Neuronal stem cell (in vitro differentiated cells): ENCODE data around the gene SPAG6. TPM values are rescaled to one million over a fixed set of nuclear protein-coding genes. Genes with fewer than 3 reads are reported as not detected.

ENCODE experiments used
- DNase-seq: peaks from one replicate; pipeline ENCODE4 v3.0.0-alpha.2; 2013; ENCODE audit warnings: low spot score
- H2AFZ ChIP-seq: one replicate; pipeline ENCODE4 v1.6.1; 2013; ENCODE audit warnings: mild to moderate bottlenecking, low read length, inconsistent platforms
- H2AK5ac ChIP-seq: 2 replicates; pipeline ENCODE4 v1.6.1; 2013; ENCODE audit warnings: low read depth, mild to moderate bottlenecking, inconsistent platforms, low read length, moderate library complexity, mixed read lengths
- H2BK120ac ChIP-seq: 2 replicates; pipeline ENCODE4 v1.6.1; 2013; ENCODE audit warnings: low read depth, mild to moderate bottlenecking, inconsistent platforms, low read length, moderate library complexity, mixed read lengths
- H2BK12ac ChIP-seq: one replicate; pipeline ENCODE4 v1.6.1; 2013; ENCODE audit warnings: low read length, inconsistent platforms
- H2BK15ac ChIP-seq: 2 replicates; pipeline ENCODE4 v1.6.1; 2013; ENCODE audit warnings: mild to moderate bottlenecking, low read length, inconsistent platforms, mixed read lengths
- H2BK5ac ChIP-seq: one replicate; pipeline ENCODE4 v1.6.1; 2013; ENCODE audit warnings: inconsistent platforms, mild to moderate bottlenecking, low read length, moderate library complexity
- H3K14ac ChIP-seq: one replicate; pipeline ENCODE4 v1.6.1; 2013; ENCODE audit warnings: low read length, inconsistent platforms
- H3K18ac ChIP-seq: 2 replicates; pipeline ENCODE4 v1.6.1; 2013; ENCODE audit warnings: low read length, inconsistent platforms
- H3K23ac ChIP-seq: 2 replicates; pipeline ENCODE4 v1.6.1; 2013; ENCODE audit warnings: low read depth, mild to moderate bottlenecking, mixed read lengths, low read length, inconsistent platforms; ENCODE audit not compliant: poor library complexity
- H3K27ac ChIP-seq: replicated peaks from 3 replicates; pipeline ENCODE4 v1.5.1; 2013; ENCODE audit warnings: low read length, inconsistent platforms
- H3K27me3 ChIP-seq, 3 experiments: 2 replicates each; pipeline ENCODE4 v1.6.1; 2013; ENCODE audit warnings: low read length in 3 of 3, mild to moderate bottlenecking in 2 of 3, inconsistent platforms in 1 of 3, low read depth in 1 of 3, mixed read lengths in 1 of 3, moderate library complexity in 1 of 3; ENCODE audit not compliant: control insufficient read depth in 3 of 3, insufficient read depth in 3 of 3
- H3K36me3 ChIP-seq, 2 donors: replicated peaks in 1 of 2; 2 replicates each; pipeline ENCODE4 v1.6.1; 2013; ENCODE audit warnings: low read length in 2 of 2; ENCODE audit not compliant: control insufficient read depth in 2 of 2, insufficient read depth in 2 of 2
- H3K4ac ChIP-seq: 2 replicates; pipeline ENCODE4 v1.6.1; 2013; ENCODE audit warnings: inconsistent platforms, mild to moderate bottlenecking, low read length, moderate library complexity
- H3K4me1 ChIP-seq, 2 donors: 1 replicate in 1 of 2; 2 replicates in 1 of 2; pipeline ENCODE4 v1.6.1; 2013; ENCODE audit warnings: low read length in 2 of 2, low read depth in 1 of 2; ENCODE audit not compliant: control insufficient read depth in 2 of 2, insufficient read depth in 1 of 2
- H3K4me2 ChIP-seq: one replicate; pipeline ENCODE4 v1.6.1; 2013; ENCODE audit warnings: mild to moderate bottlenecking, low read length, inconsistent platforms; ENCODE audit not compliant: insufficient read depth, poor library complexity, severe bottlenecking
- H3K4me3 ChIP-seq, 2 donors: 2 replicates each; pipeline ENCODE4 v1.5.1; 2013; ENCODE audit warnings: low read length in 2 of 2, mild to moderate bottlenecking in 2 of 2, inconsistent platforms in 1 of 2, moderate library complexity in 1 of 2
- H3K79me1 ChIP-seq: one replicate; pipeline ENCODE4 v1.6.1; 2013; ENCODE audit warnings: low read depth, mild to moderate bottlenecking, inconsistent platforms, low read length, moderate library complexity
- H3K9ac ChIP-seq: one replicate; pipeline ENCODE4 v1.6.1; 2013; ENCODE audit warnings: mild to moderate bottlenecking, low read depth, low read length, inconsistent platforms; ENCODE audit not compliant: poor library complexity
- H3K9me3 ChIP-seq, 2 donors: replicated peaks in 1 of 2; 2 replicates each; pipeline versions ENCODE3 to v1.6.1; 2013; ENCODE audit warnings: low read length in 2 of 2, mild to moderate bottlenecking in 2 of 2, inconsistent platforms in 1 of 2, low read depth in 1 of 2, mixed read lengths in 1 of 2, moderate library complexity in 1 of 2; ENCODE audit not compliant: control insufficient read depth in 2 of 2, insufficient read depth in 1 of 2
- H4K8ac ChIP-seq: one replicate; pipeline ENCODE4 v1.6.1; 2013; ENCODE audit warnings: low read depth, mild to moderate bottlenecking, inconsistent platforms, low read length, moderate library complexity
- H4K91ac ChIP-seq: one replicate; pipeline ENCODE4 v1.6.1; 2013; ENCODE audit warnings: low read length, low read depth, mild to moderate bottlenecking, inconsistent platforms; ENCODE audit not compliant: poor library complexity
- WGBS, 2 donors: extraction: QIAGEN DNeasy Blood & Tissue Kit; methylation state at CpG; one replicate each; pipeline ENCODE4 v1.1.7; 2013; ENCODE audit warnings: missing lambda C conversion rate in 2 of 2, mixed read lengths in 1 of 2; ENCODE audit not compliant: insufficient read length in 2 of 2, insufficient replicate concordance in 1 of 2; ENCODE audit errors: extremely low coverage in 2 of 2; 5-methylcytosine and 5-hydroxymethylcytosine counted together
- polyA plus RNA-seq, 2 experiments: library from polyadenylated mRNA; stranded (reverse); fragments of 200-250 nt; gene quantifications; one replicate each; pipeline ENCODE4 v1.2.3, GENCODE V29; 2013

Gene SPAG6
- polyA plus RNA-seq (2013, experiment 1 of 2), result 1.3 TPM
- 1.4 TPM for polyA plus RNA-seq (2013, experiment 2 of 2)

GRCh38 chr10:22345301-22346095 lies at the start of gene SPAG6:
SPAG6 (plus strand) TSS chr10:22345496; CDS start chr10:22345612, 116 bp downstream.
- DNase-seq, result peak; percentile 51
- peak within 1 kb of the TSS; percentile 27 for H2AK5ac ChIP-seq
- peak within 1 kb of the TSS; percentile 93 for H2BK5ac ChIP-seq
- H3K4me3 ChIP-seq, result peak within 1 kb of the TSS; percentile 9 to 77
- peaks cover 0 to 12% of the 10 kb centered on the region in 2 donors for H3K9me3 ChIP-seq
- peak within 1 kb of the TSS; percentile 91 for H3K18ac ChIP-seq
- peak within 1 kb of the TSS; percentile 84 for H2AFZ ChIP-seq
- no peak within 1 kb of the TSS for H4K8ac ChIP-seq
- no peak within 1 kb of the TSS for H3K27ac ChIP-seq
- no peaks in the 10 kb centered on the region for H3K79me1 ChIP-seq
- H3K36me3 ChIP-seq, result no peaks in the 10 kb centered on the region
- peak within 1 kb of the TSS; percentile 58 for H2BK12ac ChIP-seq
- peaks cover 17 to 92% (median 43%) of the 10 kb centered on the region in 3 experiments for H3K27me3 ChIP-seq
- peak within 1 kb of the TSS; percentile 30 for H3K9ac ChIP-seq
- H3K4me2 ChIP-seq, result peak within 1 kb of the TSS; percentile 62
- H3K14ac ChIP-seq, result peak within 1 kb of the TSS; percentile 76
- no peak within 1 kb of the TSS for H2BK120ac ChIP-seq
- H4K91ac ChIP-seq, result no peak within 1 kb of the TSS
- H3K4ac ChIP-seq, result no peak within 1 kb of the TSS
- peak within 1 kb of the TSS; percentile 67 for H2BK15ac ChIP-seq
- peak within 1 kb of the TSS; percentile 47 for H3K23ac ChIP-seq
- peaks cover 0 to 4% of the 10 kb centered on the region in 2 donors for H3K4me1 ChIP-seq
- WGBS, 2 donors, result no CpG with 5 or more reads among the region's 83 CpGs

GRCh38 chr10:22301193-22301592 lies 44.1 kb upstream of the SPAG6 start:
- Histone ChIP-seq H3K27me3 (peaks cover 0 to 4% (median 2%) of the 10 kb centered on the region in 3 experiments), H2BK12ac (no peak overlapping the region), H3K18ac (no peak overlapping the region), H3K4me1 (peaks cover 1 to 3% of the 10 kb centered on the region in 2 donors), H3K14ac (no peak overlapping the region), H2BK5ac (no peak overlapping the region), H2AFZ (no peak overlapping the region), H4K91ac (no peak overlapping the region), H3K4me2 (no peak overlapping the region), H3K9ac (peak overlapping the region; percentile 38), H3K23ac (no peak overlapping the region), H4K8ac (no peak overlapping the region), H2AK5ac (no peak overlapping the region), H3K4ac (no peak overlapping the region), H3K9me3 (peaks cover 0 to 6% of the 10 kb centered on the region in 2 donors), H3K36me3 (no peaks in the 10 kb centered on the region), H3K79me1 (no peaks in the 10 kb centered on the region), H3K27ac (no peak overlapping the region), H3K4me3 (no peak overlapping the region), H2BK120ac (no peak overlapping the region), H2BK15ac (no peak overlapping the region)
- no peak for DNase-seq
- WGBS, 2 donors, result no CpG with 5 or more reads among the region's 4 CpGs

DNA sequence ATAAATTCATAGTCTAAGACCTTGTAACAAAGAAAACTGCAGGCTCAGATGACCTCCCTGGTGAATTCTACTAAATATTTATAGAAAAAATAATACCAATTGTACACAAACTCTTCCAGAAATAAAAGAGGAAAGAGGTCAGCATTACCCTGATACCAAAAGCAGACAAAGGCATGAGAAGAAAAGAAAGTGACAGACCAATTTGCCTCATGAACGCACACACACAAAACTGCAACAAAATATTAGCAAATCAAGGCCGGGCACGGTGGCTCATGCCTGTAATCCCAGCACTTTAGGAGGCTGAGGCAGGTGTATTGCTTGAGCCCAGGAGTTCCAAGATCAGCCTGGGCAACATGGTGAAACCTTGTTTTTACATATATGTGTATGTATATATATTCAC lies 41.8 kb upstream of the SPAG6 start:
- H3K4me3 ChIP-seq, result no peak overlapping the region
- no peak overlapping the region for H4K91ac ChIP-seq
- no peak overlapping the region for H3K4me2 ChIP-seq
- no CpG with 5 or more reads among the region's 3 CpGs for WGBS, 2 donors
- H3K23ac ChIP-seq, result no peak overlapping the region
- DNase-seq, result no peak
- no peak overlapping the region for H3K18ac ChIP-seq
- H2BK5ac ChIP-seq, result no peak overlapping the region
- H3K9ac ChIP-seq, result no peak overlapping the region
- peaks cover 0 to 2% (median 0%) of the 10 kb centered on the region in 3 experiments for H3K27me3 ChIP-seq
- peaks cover 0 to 6% of the 10 kb centered on the region in 2 donors for H3K9me3 ChIP-seq
- no peaks in the 10 kb centered on the region for H3K79me1 ChIP-seq
- peaks cover 1 to 3% of the 10 kb centered on the region in 2 donors for H3K4me1 ChIP-seq
- no peak overlapping the region for H2BK12ac ChIP-seq
- no peak overlapping the region for H2BK120ac ChIP-seq
- H3K27ac ChIP-seq, result no peak overlapping the region
- no peaks in the 10 kb centered on the region for H3K36me3 ChIP-seq
- H3K14ac ChIP-seq, result no peak overlapping the region
- H3K4ac ChIP-seq, result no peak overlapping the region
- H2BK15ac ChIP-seq, result no peak overlapping the region
- no peak overlapping the region for H2AFZ ChIP-seq
- H2AK5ac ChIP-seq, result no peak overlapping the region
- no peak overlapping the region for H4K8ac ChIP-seq

DNA sequence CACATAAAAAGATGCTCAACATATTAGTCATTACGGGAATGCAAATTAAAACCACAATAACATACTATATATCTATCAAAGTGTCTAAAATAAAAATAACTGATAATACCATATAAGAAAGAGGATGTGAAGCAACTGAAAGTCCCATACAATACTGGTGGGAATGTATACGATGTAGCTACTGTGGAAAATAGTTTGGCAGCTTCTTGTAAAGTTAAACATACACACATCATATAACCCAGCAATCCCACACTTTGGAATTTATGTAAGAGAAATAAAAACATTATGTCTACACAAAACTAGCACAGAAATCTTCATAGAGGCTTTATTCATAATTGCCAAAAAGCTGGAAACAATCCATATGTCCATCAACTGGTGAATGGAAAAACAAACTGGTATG lies 39.6 kb upstream of the SPAG6 start:
- Histone ChIP-seq H3K27ac (no peak overlapping the region), H3K14ac (no peak overlapping the region), H2BK12ac (no peak overlapping the region), H4K8ac (no peak overlapping the region), H3K4me2 (no peak overlapping the region), H3K4me1 (peaks cover 1 to 3% of the 10 kb centered on the region in 2 donors), H3K18ac (no peak overlapping the region), H4K91ac (no peak overlapping the region), H2BK5ac (no peak overlapping the region), H3K9me3 (peaks cover 0 to 6% of the 10 kb centered on the region in 2 donors), H3K9ac (no peak overlapping the region), H3K36me3 (no peaks in the 10 kb centered on the region), H3K79me1 (no peaks in the 10 kb centered on the region), H2AFZ (no peak overlapping the region), H3K4ac (no peak overlapping the region), H2BK15ac (no peak overlapping the region), H3K27me3 (peaks cover 0 to 5% (median 2%) of the 10 kb centered on the region in 3 experiments), H2BK120ac (no peak overlapping the region), H3K4me3 (no peak overlapping the region), H3K23ac (no peak overlapping the region), H2AK5ac (no peak overlapping the region)
- DNase-seq, result no peak
- whole genome bisulfite sequencing, 2 donors, result no CpG with 5 or more reads among the region's 2 CpGs
